WTC11 (cell line): ENCODE measurements around the gene FAM169A. TPM values are rescaled to one million over a fixed set of nuclear protein-coding genes. Genes with fewer than 3 reads are reported as not detected.

Source experiments
- ATAC-seq: fragments of 200-7000 bp; cut with Tn5 transposase; 2 replicates; pipeline ENCODE4 v1.10.0; 2021; ENCODE audit warnings: mild to moderate bottlenecking, moderate library complexity
- Bru-seq: library from RNA; stranded (reverse); fragments of 400-500 nt; gene quantifications from one replicate; lab custom pipeline; 2021; lab: Mats Ljungman, UMichigan
- CTCF ChIA-PET: fragments of 300-600 bp; sonication (Branson Sonifier 250); formaldehyde crosslinking; loops from one replicate; lab custom pipeline; 2021; ENCODE audit warnings: antibody characterized with exemption; lab: Charles Lee
- POLR2A ChIA-PET: fragments of 350-600 bp; sonication (Branson Sonifier 250); formaldehyde crosslinking; loops from one replicate; lab custom pipeline; 2021; ENCODE audit warnings: antibody characterized with exemption; lab: Charles Lee
- DNase-seq: peaks from one replicate; pipeline ENCODE4 v3.0.0; 2021; ENCODE audit warnings: low spot score
- H3K27ac Mint-ChIP-seq: 2 replicates; pipeline ENCODE4 v1.8.0; 2021; ENCODE audit warnings: mixed read lengths
- H3K27me3 Mint-ChIP-seq: 2 replicates; pipeline ENCODE4 v1.8.0; 2021; ENCODE audit warnings: low read depth, mild to moderate bottlenecking, moderate library complexity, mixed read lengths
- H3K36me3 Mint-ChIP-seq: 2 replicates; pipeline ENCODE4 v1.8.0; 2021; ENCODE audit warnings: mixed read lengths
- H3K4me1 Mint-ChIP-seq: 2 replicates; pipeline ENCODE4 v1.8.0; 2022; ENCODE audit warnings: mixed read lengths
- H3K4me3 Mint-ChIP-seq: 2 replicates; pipeline ENCODE4 v1.8.0; 2021; ENCODE audit warnings: mild to moderate bottlenecking, moderate library complexity, mixed read lengths
- H3K9me3 Mint-ChIP-seq: 2 replicates; pipeline ENCODE4 v1.8.0; 2021; ENCODE audit warnings: mixed read lengths
- ARID4B ChIP-seq: sonication (generic); formaldehyde crosslinking; IDR thresholded peaks from 2 replicates; pipeline ENCODE4 v1.8.0; 2023; ENCODE audit warnings: missing genetic modification reagents, mild to moderate bottlenecking, borderline replicate concordance
- CREB1 ChIP-seq: sonication (generic); formaldehyde crosslinking; IDR thresholded peaks from 2 replicates; pipeline ENCODE4 v1.8.0; 2023; ENCODE audit warnings: mild to moderate bottlenecking, missing genetic modification reagents
- EMX1 ChIP-seq: fragments of 250-450 bp; sonication (Bioruptor Pico); IDR thresholded peaks from 2 replicates; pipeline ENCODE4 v1.8.0; 2021; ENCODE audit warnings: mild to moderate bottlenecking
- ESRRA ChIP-seq: sonication (generic); formaldehyde crosslinking; IDR thresholded peaks from 2 replicates; pipeline ENCODE4 v1.8.1; 2022; ENCODE audit warnings: mild to moderate bottlenecking, missing genetic modification reagents, borderline replicate concordance
- ETV6 ChIP-seq: sonication (generic); formaldehyde crosslinking; IDR thresholded peaks from 2 replicates; pipeline ENCODE4 v1.8.1; 2022; ENCODE audit warnings: mild to moderate bottlenecking, missing genetic modification reagents
- FOXK1 ChIP-seq: sonication (generic); formaldehyde crosslinking; IDR thresholded peaks from 2 replicates; pipeline ENCODE4 v1.8.0; 2022; ENCODE audit warnings: mild to moderate bottlenecking, moderate library complexity, missing genetic modification reagents
- GABPB1 ChIP-seq: sonication (generic); formaldehyde crosslinking; IDR thresholded peaks from 2 replicates; pipeline ENCODE4 v1.8.1; 2023; ENCODE audit warnings: mild to moderate bottlenecking, missing genetic modification reagents
- GRHL2 ChIP-seq: fragments of 250-450 bp; sonication (Bioruptor Pico); IDR thresholded peaks from 2 replicates; pipeline ENCODE4 v1.8.0; 2022; ENCODE audit warnings: mild to moderate bottlenecking, moderate library complexity; ENCODE audit not compliant: insufficient replicate concordance, severe bottlenecking
- JAZF1 ChIP-seq: fragments of 250-450 bp; sonication (Bioruptor Pico); IDR thresholded peaks from 2 replicates; pipeline ENCODE4 v1.9.0; 2021; ENCODE audit warnings: moderate library complexity, mild to moderate bottlenecking, inconsistent platforms
- KAT7 ChIP-seq: sonication (generic); formaldehyde crosslinking; IDR thresholded peaks from 2 replicates; pipeline ENCODE4 v1.8.1; 2023; ENCODE audit warnings: missing genetic modification reagents, mild to moderate bottlenecking, borderline replicate concordance
- RORB ChIP-seq: fragments of 250-450 bp; sonication (Bioruptor Pico); IDR thresholded peaks from 2 replicates; pipeline ENCODE4 v1.9.0; 2021; ENCODE audit warnings: mild to moderate bottlenecking
- TEAD1 ChIP-seq: sonication (generic); formaldehyde crosslinking; IDR thresholded peaks from 2 replicates; pipeline ENCODE4 v1.8.0; 2022; ENCODE audit warnings: mild to moderate bottlenecking, missing genetic modification reagents
- ZNF263 ChIP-seq: sonication (generic); formaldehyde crosslinking; IDR thresholded peaks from 2 replicates; pipeline ENCODE4 v1.8.1; 2022; ENCODE audit warnings: low read depth, mild to moderate bottlenecking, moderate library complexity, missing genetic modification reagents
- long read RNA-seq, 3 experiments: library from RNA in 1 of 3; library from capped mRNA in 1 of 3; library from polyadenylated mRNA in 1 of 3; unstranded in 2 of 3; stranded (forward) in 1 of 3; transcript quantifications; one replicate each; pipeline ENCODE4 v2.0.0, GENCODE V29; 2021
- total RNA-seq: library from RNA; stranded (reverse); gene quantifications from 3 replicates; pipeline ENCODE4 v1.2.3, GENCODE V29; 2021
- TF ChIP-seq, protein P1 (sequence below): sonication (generic); formaldehyde crosslinking; IDR thresholded peaks from 2 replicates; pipeline ENCODE4 v1.8.1; 2023; ENCODE audit warnings: mild to moderate bottlenecking, missing genetic modification reagents, borderline replicate concordance
- TF ChIP-seq, protein P2 (sequence below): sonication (generic); formaldehyde crosslinking; conservative IDR thresholded peaks from 2 replicates; pipeline ENCODE4 v1.8.1; 2023; ENCODE audit warnings: mild to moderate bottlenecking, low read depth, missing genetic modification reagents, moderate library complexity
- TF ChIP-seq, protein P3 (sequence below): sonication (generic); formaldehyde crosslinking; IDR thresholded peaks from 2 replicates; pipeline ENCODE4 v1.8.0; 2023; ENCODE audit warnings: mild to moderate bottlenecking, missing genetic modification reagents

The FAM169A gene, protein sequence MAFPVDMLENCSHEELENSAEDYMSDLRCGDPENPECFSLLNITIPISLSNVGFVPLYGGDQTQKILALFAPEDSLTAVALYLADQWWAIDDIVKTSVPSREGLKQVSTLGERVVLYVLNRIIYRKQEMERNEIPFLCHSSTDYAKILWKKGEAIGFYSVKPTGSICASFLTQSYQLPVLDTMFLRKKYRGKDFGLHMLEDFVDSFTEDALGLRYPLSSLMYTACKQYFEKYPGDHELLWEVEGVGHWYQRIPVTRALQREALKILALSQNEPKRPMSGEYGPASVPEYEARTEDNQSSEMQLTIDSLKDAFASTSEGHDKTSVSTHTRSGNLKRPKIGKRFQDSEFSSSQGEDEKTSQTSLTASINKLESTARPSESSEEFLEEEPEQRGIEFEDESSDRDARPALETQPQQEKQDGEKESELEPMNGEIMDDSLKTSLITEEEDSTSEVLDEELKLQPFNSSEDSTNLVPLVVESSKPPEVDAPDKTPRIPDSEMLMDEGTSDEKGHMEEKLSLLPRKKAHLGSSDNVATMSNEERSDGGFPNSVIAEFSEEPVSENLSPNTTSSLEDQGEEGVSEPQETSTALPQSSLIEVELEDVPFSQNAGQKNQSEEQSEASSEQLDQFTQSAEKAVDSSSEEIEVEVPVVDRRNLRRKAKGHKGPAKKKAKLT
- 59.1 to 69.1 TPM (median 61.1 TPM) in 3 replicates for total RNA-seq
- Bru-seq, nascent RNA = percentile 95 among the genes with signal in this experiment
- long read RNA-seq, experiment 1, full-length matches to known transcripts = 52 of 244 reads
- long read RNA-seq, experiment 1, partial matches to known transcripts = 20 of 244 reads
- long read RNA-seq, experiment 1, other reads (novel, unspliced or antisense) = 172 of 244 reads
- long read RNA-seq, experiment 2, full-length matches to known transcripts = 3 of 64 reads
- long read RNA-seq, experiment 2, partial matches to known transcripts = 44 of 64 reads
- long read RNA-seq, experiment 2, other reads (novel, unspliced or antisense) = 17 of 64 reads
- long read RNA-seq, experiment 3, full-length matches to known transcripts = 2 of 13 reads
- long read RNA-seq, experiment 3, partial matches to known transcripts = 5 of 13 reads
- long read RNA-seq, experiment 3, other reads (novel, unspliced or antisense) = 6 of 13 reads

GRCh38 chr5:74865804-74866595 lies at the start of gene FAM169A:
FAM169A (minus strand) TSS chr5:74866387; CDS start chr5:74841676, 24,711 bp downstream.
- peaks cover 3% of the 10 kb centered on the region for H3K36me3 Mint-ChIP-seq
- peak within 1 kb of the TSS; percentile 99 for H3K4me3 Mint-ChIP-seq
- ATAC-seq (peak; percentile 46), DNase-seq (peak; percentile 73)
- ChIA-PET POLR2A (interaction anchor here (0.6 to 1.7 kb wide), 4 partner anchors 9 to 99 kb away, joined by 3 to 8 read pairs (median 4); partner anchors contain the start of genes GFM2 and NSA2), CTCF (interaction anchor here (1.1 kb wide), 1 partner anchor 100 kb away, joined by 3 read pairs; the partner anchor contains the start of genes GFM2 and NSA2)
- H3K27ac Mint-ChIP-seq = peak within 1 kb of the TSS; percentile 100
- no peaks in the 10 kb centered on the region for H3K9me3 Mint-ChIP-seq
- peaks cover 76% of the 10 kb centered on the region for H3K4me1 Mint-ChIP-seq
- H3K27me3 Mint-ChIP-seq = no peaks in the 10 kb centered on the region
- TF ChIP-seq FOXK1 (CRISPR knock-in tag) (peak; percentile 26), KAT7 (peak; percentile 73; the same call in 1 of the 2 replicates), ETV6 (CRISPR knock-in tag) (no peak; the same call in 1 of the 2 replicates), ZNF263 (CRISPR knock-in tag) (no peak), ARID4B (no peak), JAZF1 (CRISPR knock-in tag) (no peak), CREB1 (CRISPR knock-in tag) (no peak), GABPB1 (CRISPR knock-in tag) (no peak), EMX1 (CRISPR knock-in tag) (0 out of 2 replicates have a peak, but pooled peaks have one; percentile 28), ESRRA (CRISPR knock-in tag) (no peak; the same call in 1 of the 2 replicates), GRHL2 (CRISPR knock-in tag) (no peak), RORB (CRISPR knock-in tag) (no peak), TEAD1 (CRISPR knock-in tag) (0 out of 2 replicates have a peak, but pooled peaks have one; percentile 25)
- TF ChIP-seq, protein P1, sequence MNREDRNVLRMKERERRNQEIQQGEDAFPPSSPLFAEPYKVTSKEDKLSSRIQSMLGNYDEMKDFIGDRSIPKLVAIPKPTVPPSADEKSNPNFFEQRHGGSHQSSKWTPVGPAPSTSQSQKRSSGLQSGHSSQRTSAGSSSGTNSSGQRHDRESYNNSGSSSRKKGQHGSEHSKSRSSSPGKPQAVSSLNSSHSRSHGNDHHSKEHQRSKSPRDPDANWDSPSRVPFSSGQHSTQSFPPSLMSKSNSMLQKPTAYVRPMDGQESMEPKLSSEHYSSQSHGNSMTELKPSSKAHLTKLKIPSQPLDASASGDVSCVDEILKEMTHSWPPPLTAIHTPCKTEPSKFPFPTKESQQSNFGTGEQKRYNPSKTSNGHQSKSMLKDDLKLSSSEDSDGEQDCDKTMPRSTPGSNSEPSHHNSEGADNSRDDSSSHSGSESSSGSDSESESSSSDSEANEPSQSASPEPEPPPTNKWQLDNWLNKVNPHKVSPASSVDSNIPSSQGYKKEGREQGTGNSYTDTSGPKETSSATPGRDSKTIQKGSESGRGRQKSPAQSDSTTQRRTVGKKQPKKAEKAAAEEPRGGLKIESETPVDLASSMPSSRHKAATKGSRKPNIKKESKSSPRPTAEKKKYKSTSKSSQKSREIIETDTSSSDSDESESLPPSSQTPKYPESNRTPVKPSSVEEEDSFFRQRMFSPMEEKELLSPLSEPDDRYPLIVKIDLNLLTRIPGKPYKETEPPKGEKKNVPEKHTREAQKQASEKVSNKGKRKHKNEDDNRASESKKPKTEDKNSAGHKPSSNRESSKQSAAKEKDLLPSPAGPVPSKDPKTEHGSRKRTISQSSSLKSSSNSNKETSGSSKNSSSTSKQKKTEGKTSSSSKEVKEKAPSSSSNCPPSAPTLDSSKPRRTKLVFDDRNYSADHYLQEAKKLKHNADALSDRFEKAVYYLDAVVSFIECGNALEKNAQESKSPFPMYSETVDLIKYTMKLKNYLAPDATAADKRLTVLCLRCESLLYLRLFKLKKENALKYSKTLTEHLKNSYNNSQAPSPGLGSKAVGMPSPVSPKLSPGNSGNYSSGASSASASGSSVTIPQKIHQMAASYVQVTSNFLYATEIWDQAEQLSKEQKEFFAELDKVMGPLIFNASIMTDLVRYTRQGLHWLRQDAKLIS (CRISPR knock-in tag) = no peak
- TF ChIP-seq, protein P2, sequence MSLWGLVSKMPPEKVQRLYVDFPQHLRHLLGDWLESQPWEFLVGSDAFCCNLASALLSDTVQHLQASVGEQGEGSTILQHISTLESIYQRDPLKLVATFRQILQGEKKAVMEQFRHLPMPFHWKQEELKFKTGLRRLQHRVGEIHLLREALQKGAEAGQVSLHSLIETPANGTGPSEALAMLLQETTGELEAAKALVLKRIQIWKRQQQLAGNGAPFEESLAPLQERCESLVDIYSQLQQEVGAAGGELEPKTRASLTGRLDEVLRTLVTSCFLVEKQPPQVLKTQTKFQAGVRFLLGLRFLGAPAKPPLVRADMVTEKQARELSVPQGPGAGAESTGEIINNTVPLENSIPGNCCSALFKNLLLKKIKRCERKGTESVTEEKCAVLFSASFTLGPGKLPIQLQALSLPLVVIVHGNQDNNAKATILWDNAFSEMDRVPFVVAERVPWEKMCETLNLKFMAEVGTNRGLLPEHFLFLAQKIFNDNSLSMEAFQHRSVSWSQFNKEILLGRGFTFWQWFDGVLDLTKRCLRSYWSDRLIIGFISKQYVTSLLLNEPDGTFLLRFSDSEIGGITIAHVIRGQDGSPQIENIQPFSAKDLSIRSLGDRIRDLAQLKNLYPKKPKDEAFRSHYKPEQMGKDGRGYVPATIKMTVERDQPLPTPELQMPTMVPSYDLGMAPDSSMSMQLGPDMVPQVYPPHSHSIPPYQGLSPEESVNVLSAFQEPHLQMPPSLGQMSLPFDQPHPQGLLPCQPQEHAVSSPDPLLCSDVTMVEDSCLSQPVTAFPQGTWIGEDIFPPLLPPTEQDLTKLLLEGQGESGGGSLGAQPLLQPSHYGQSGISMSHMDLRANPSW (CRISPR knock-in tag) = no peak
- TF ChIP-seq, protein P3, sequence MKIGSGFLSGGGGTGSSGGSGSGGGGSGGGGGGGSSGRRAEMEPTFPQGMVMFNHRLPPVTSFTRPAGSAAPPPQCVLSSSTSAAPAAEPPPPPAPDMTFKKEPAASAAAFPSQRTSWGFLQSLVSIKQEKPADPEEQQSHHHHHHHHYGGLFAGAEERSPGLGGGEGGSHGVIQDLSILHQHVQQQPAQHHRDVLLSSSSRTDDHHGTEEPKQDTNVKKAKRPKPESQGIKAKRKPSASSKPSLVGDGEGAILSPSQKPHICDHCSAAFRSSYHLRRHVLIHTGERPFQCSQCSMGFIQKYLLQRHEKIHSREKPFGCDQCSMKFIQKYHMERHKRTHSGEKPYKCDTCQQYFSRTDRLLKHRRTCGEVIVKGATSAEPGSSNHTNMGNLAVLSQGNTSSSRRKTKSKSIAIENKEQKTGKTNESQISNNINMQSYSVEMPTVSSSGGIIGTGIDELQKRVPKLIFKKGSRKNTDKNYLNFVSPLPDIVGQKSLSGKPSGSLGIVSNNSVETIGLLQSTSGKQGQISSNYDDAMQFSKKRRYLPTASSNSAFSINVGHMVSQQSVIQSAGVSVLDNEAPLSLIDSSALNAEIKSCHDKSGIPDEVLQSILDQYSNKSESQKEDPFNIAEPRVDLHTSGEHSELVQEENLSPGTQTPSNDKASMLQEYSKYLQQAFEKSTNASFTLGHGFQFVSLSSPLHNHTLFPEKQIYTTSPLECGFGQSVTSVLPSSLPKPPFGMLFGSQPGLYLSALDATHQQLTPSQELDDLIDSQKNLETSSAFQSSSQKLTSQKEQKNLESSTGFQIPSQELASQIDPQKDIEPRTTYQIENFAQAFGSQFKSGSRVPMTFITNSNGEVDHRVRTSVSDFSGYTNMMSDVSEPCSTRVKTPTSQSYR (CRISPR knock-in tag) = no peak
